Pancreas (tissue), 10 donors: ENCODE measurements around the gene PRKCE. TPM values are rescaled to one million over a fixed set of nuclear protein-coding genes. Genes with fewer than 3 reads are reported as not detected.

Experiments used
- ATAC-seq, 4 donors: fragments of 200-7000 bp; cut with Tn5 transposase; one replicate each; pipeline versions ENCODE4 v1.8.0 to v1.9.1; 2020; ENCODE audit warnings: mild to moderate bottlenecking in 4 of 4, moderate library complexity in 4 of 4
- DNase-seq, 6 donors: peaks; one replicate each; pipeline ENCODE4 v3.0.0-alpha.2; 2020
- FAIRE-seq: peaks from 2 replicates; lab custom pipeline; 2012; peaks lifted over from hg19 to GRCh38; lab: Jason Lieb, UNC
- H3K27ac ChIP-seq, 4 donors: fragments of 200-600 bp; sonication (generic); 1 replicate in 3 of 4; 2 replicates in 1 of 4; pipeline versions ENCODE4 v1.5.0 to v1.8.0; 2020
- H3K27me3 ChIP-seq, 4 donors: fragments of 200-600 bp; one replicate each; pipeline ENCODE4 v1.8.0; 2021
- H3K36me3 ChIP-seq, 3 donors: fragments of 200-600 bp; sonication (generic) in 1 of 3; one replicate each; pipeline versions ENCODE4 v1.5.0 to v1.8.0; 2020 to 2021
- H3K4me1 ChIP-seq, 3 donors: fragments of 200-600 bp; one replicate each; pipeline ENCODE4 v1.8.0; 2021
- H3K4me3 ChIP-seq, 4 donors: fragments of 200-600 bp; sonication (generic) in 2 of 4; one replicate each; pipeline versions ENCODE4 v1.5.0 to v1.8.0; 2020 to 2021
- H3K9me3 ChIP-seq, 4 donors: fragments of 200-600 bp; one replicate each; pipeline ENCODE4 v1.8.0; 2021
- CTCF ChIP-seq, 4 donors: fragments of 200-600 bp; sonication (generic) in 3 of 4; IDR thresholded peaks; one replicate each; pipeline versions ENCODE4 v1.5.0 to v1.8.0; 2021; ENCODE audit warnings: antibody characterized with exemption in 4 of 4
- WGBS, 2 donors: extraction: QIAGEN DNeasy Blood & Tissue Kit; methylation state at CpG; one replicate each; pipeline ENCODE4 v1.1.7; 2013; 5-methylcytosine and 5-hydroxymethylcytosine counted together
- intact Hi-C, 3 donors: fragments of 100-400 bp; cut with DNase I; formaldehyde crosslinking; loops; one replicate each; pipeline versions ENCODE4 v1.11.1 to v1.14.2; 2022
- polyA plus RNA-seq, 2 donors: library from polyadenylated mRNA; stranded (reverse); fragments of 200-250 nt; gene quantifications; one replicate each; pipeline ENCODE4 v1.2.3, GENCODE V29; 2013
- total RNA-seq, 6 donors: library from RNA; stranded (reverse); fragmentation: NEBNext Ultra II Directional in 4 of 6; extraction: Animal tissue kit (Norgen Biotek cat#: 25700) in 4 of 6; gene quantifications; one replicate each; pipeline versions ENCODE4 v1.2.1 to v1.2.4, GENCODE V29; 2021 to 2023
- donor health status: healthy with polysubstance abuse.
- donor health status: DM: no; HTN: no; CAD: no; lungs with moderate emphysema.
- donor health status: DM: no; HTN: no; CAD: no.
- donor health status: control.
- donor health status: control.
- donor health status: Bipolar disorder and iron deficiency.
- donor health status: DM: yes; HTN: yes; CAD: no.
- donor health status: DM: no; HTN: no; CAD: no.
- donor health status: DM: no; HTN: no; CAD: no.
- donor health status: DM: yes; HTN: yes; CAD: no.

The PRKCE gene
- total and polyA plus RNA-seq, 8 donors = 4.0 to 19.4 (median 10.0) TPM

GRCh38 chr2:46012618-46013240, 361.3 kb downstream of the PRKCE start:
- DNase-seq (no peak), FAIRE-seq (no peak), ATAC-seq (no peak)
- Histone ChIP-seq H3K9me3 (no peaks in the 10 kb centered on the region), H3K4me1 (no peaks in the 10 kb centered on the region), H3K36me3 (peaks cover 0 to 3% (median 0%) of the 10 kb centered on the region in 3 donors), H3K27ac (no peak overlapping the region), H3K27me3 (no peaks in the 10 kb centered on the region), H3K4me3 (no peak overlapping the region)
- WGBS, 2 donors = 44 to 59% methylated on average over 3 of the region's 3 CpGs
- TF ChIP-seq CTCF (IDR thresholded peaks at IDR 0.05) = no peak
- intact Hi-C loops = no loop called here

GRCh38 chr2:46013726-46014125, 362.3 kb downstream of the PRKCE start:
- H3K4me3 ChIP-seq = no peak overlapping the region
- H3K4me1 ChIP-seq = no peaks in the 10 kb centered on the region
- no peak overlapping the region for H3K27ac ChIP-seq
- no peaks in the 10 kb centered on the region for H3K9me3 ChIP-seq
- DNase-seq = no peak
- H3K27me3 ChIP-seq = no peaks in the 10 kb centered on the region
- no peaks in the 10 kb centered on the region for H3K36me3 ChIP-seq
- ATAC-seq = no peak
- WGBS, 2 donors = 89 to 91% methylated on average over 5 of the region's 5 CpGs
- intact Hi-C loops = no loop called here
- no peak for TF ChIP-seq CTCF (IDR thresholded peaks at IDR 0.05)
- FAIRE-seq = no peak

DNA sequence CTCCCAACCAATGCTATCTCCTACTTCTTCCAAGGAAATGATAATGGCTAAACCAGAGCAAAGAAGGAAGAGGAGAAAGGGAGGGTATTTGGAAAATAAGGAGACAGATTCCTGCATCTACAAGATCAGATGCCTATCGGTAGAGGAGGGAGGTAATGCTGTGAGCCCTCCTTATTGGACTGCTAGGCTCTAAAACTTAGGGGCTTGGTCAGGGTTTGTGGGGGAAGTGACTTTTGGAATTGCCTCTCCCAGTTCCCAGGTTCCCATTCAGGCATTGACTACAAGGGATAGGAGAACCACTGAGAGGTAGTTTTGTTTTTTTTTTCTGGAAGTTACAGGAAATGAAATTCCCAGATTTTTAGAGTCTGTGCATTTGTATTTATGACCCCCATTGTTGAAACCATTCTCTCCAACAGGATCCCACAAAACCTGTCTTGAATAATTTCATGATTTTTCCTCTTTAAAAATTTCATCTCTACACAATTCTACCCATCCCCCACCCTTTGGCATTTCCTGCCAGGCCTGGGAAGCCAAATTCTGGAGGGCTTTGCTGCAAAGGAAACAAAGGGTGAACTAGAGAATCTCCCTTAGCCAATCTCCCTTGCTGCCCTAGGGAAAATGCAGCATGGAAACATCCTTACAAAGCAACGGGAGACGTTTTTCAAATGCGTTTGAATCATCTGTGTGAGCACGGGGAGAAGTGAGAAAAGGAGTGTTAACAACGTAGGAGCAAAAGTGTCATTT, 363.6 kb downstream of the PRKCE start:
- H3K9me3 ChIP-seq = no peaks in the 10 kb centered on the region
- no peaks in the 10 kb centered on the region for H3K36me3 ChIP-seq
- no peaks in the 10 kb centered on the region for H3K27me3 ChIP-seq
- no peak for FAIRE-seq
- WGBS, 2 donors = 81 to 83% methylated on average over 6 of the region's 6 CpGs
- intact Hi-C loops = no loop called here
- H3K27ac ChIP-seq = no peak overlapping the region
- ATAC-seq = no peak
- no peak overlapping the region for H3K4me3 ChIP-seq
- no peak for DNase-seq
- H3K4me1 ChIP-seq = no peaks in the 10 kb centered on the region
- no peak for TF ChIP-seq CTCF (IDR thresholded peaks at IDR 0.05)

GRCh38 chr2:46015671-46016070, 364.2 kb downstream of the PRKCE start:
- H3K27me3 ChIP-seq = no peaks in the 10 kb centered on the region
- H3K4me1 ChIP-seq = no peaks in the 10 kb centered on the region
- no peaks in the 10 kb centered on the region for H3K9me3 ChIP-seq
- intact Hi-C loops = no loop called here
- no peak overlapping the region for H3K4me3 ChIP-seq
- H3K36me3 ChIP-seq = no peaks in the 10 kb centered on the region
- 61 to 63% methylated on average over 7 of the region's 7 CpGs for WGBS, 2 donors
- no peak for TF ChIP-seq CTCF (IDR thresholded peaks at IDR 0.05)
- ATAC-seq = no peak
- FAIRE-seq = no peak
- no peak overlapping the region for H3K27ac ChIP-seq
- DNase-seq = no peak

DNA sequence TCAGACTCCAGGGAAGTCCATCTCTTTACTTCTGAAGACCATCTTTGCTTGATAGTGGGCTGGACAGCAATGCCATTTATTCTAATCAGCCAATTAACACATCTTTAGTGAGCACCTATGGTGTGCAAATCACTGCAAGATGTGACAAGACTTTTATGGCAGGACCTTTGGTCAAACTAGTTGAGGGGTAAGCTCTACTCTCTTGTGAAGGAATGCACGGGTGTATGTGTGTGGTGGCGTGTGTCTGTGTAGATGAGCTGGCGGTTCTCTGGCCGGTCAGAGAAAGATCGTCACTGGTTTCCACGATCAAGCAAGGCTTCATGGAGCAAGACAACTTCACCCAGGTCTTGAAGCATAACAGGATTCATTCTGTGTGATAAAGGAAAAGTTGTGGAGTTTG, 364.6 kb downstream of the PRKCE start:
- FAIRE-seq = no peak
- intact Hi-C loops = no loop called here
- Histone ChIP-seq H3K27ac (no peak overlapping the region), H3K36me3 (no peaks in the 10 kb centered on the region), H3K9me3 (no peaks in the 10 kb centered on the region), H3K27me3 (no peaks in the 10 kb centered on the region), H3K4me3 (no peak overlapping the region), H3K4me1 (no peaks in the 10 kb centered on the region)
- no peak for DNase-seq
- WGBS, 2 donors = 94 to 97% methylated on average over 6 of the region's 6 CpGs
- TF ChIP-seq CTCF (IDR thresholded peaks at IDR 0.05) = no peak
- no peak for ATAC-seq
